ENCODE data around the gene USP15. TPM values are rescaled to one million over a fixed set of nuclear protein-coding genes. Genes with fewer than 3 reads are reported as not detected.
"Not testable (repeated sequence)": the region's sequence is repeated elsewhere in the genome, so short reads cannot be mapped to it uniquely, and the experiment has no call there.

The USP15 gene
- total and polyA plus RNA-seq, 8 donors = 16.6 to 220 (median 77.9) TPM

DNA sequence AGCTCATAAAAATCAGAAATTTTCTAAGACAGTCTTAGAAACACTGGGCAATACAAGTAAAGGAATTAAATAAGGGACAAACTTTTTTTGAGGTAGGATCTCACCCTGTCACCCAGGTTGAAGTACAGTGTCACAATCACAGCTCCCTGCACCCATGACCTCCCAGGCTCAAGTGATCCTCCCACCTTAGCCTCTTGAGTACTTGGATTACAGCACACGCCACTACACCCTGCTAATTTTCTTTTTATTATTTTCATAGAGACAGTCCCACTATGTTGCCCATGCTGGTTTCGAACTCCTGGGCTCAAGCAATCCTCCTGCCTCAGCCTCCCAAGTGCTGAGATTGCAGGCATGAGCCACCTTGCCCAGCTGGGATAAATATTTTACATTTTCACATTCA is 90.3 kb downstream of the USP15 start:
- intact Hi-C loops (cut with DNase I; ENCODE audit: low total_unique reads) = no loop called here
- H3K9me3 ChIP-seq = no peaks in the 10 kb centered on the region
- 74 to 98% (median 95%) methylated on average over 2 of the region's 2 CpGs for WGBS, 5 donors

GRCh38 chr12:62351326-62351725 is 91.1 kb downstream of the USP15 start:
- Histone ChIP-seq H3K36me3 (peaks cover 0 to 24% (median 7%) of the 10 kb centered on the region in 4 donors), H3K9me3 (no peaks in the 10 kb centered on the region), H3K4me1 (peaks cover 0 to 9% (median 0%) of the 10 kb centered on the region in 4 donors), H3K4me3 (no peak overlapping the region), H3K27me3 (no peaks in the 10 kb centered on the region), H3K27ac (no peak overlapping the region)
- no peak for TF ChIP-seq EP300 (IDR thresholded peaks at IDR 0.05)
- TF ChIP-seq CTCF (IDR thresholded peaks at IDR 0.05) = no peak
- TF ChIP-seq POLR2AphosphoS5 (IDR thresholded peaks at IDR 0.05) = no peak
- DNase-seq = no peak
- intact Hi-C loops (cut with DNase I; ENCODE audit: low total_unique reads) = no loop called here
- 32 to 68% (median 53%) methylated on average over 1 of the region's 1 CpG for WGBS, 5 donors

More for the DNA sequence above, 90.3 kb downstream of the USP15 start:
- no peak for DNase-seq
- Histone ChIP-seq H3K4me3 (no peak overlapping the region), H3K27ac (no peak overlapping the region), H3K36me3 (peaks cover 0 to 21% (median 5%) of the 10 kb centered on the region in 4 donors), H3K27me3 (no peaks in the 10 kb centered on the region), H3K4me1 (peaks cover 0 to 9% (median 0%) of the 10 kb centered on the region in 4 donors)
- TF ChIP-seq CTCF (IDR thresholded peaks at IDR 0.05) = no peak
- no peak for TF ChIP-seq EP300 (IDR thresholded peaks at IDR 0.05)

GRCh38 chr12:62361048-62361447 is 100.8 kb downstream of the USP15 start:
- H3K27ac ChIP-seq = no peak overlapping the region
- WGBS, 5 donors = 73 to 80% (median 75%) methylated on average over 2 of the region's 2 CpGs
- H3K9me3 ChIP-seq = no peaks in the 10 kb centered on the region
- H3K4me3 ChIP-seq = no peak overlapping the region
- intact Hi-C loops (cut with DNase I; ENCODE audit: low total_unique reads) = no loop called here
- TF ChIP-seq POLR2AphosphoS5 (IDR thresholded peaks at IDR 0.05) (no peak), EP300 (IDR thresholded peaks at IDR 0.05) (no peak), POLR2A (IDR thresholded peaks at IDR 0.05) (no peak)
- DNase-seq = no peak
- peaks cover 0 to 7% (median 3%) of the 10 kb centered on the region in 4 donors for H3K4me1 ChIP-seq
- H3K27me3 ChIP-seq = no peaks in the 10 kb centered on the region
- peaks cover 0 to 44% (median 26%) of the 10 kb centered on the region in 4 donors for H3K36me3 ChIP-seq

- Histone ChIP-seq H3K4me3 (no peak overlapping the region), H3K9me3 (no peaks in the 10 kb centered on the region), H3K4me1 (peaks cover 0 to 7% (median 3%) of the 10 kb centered on the region in 4 donors), H3K36me3 (peaks cover 0 to 26% (median 19%) of the 10 kb centered on the region in 4 donors), H3K27ac (no peak overlapping the region), H3K27me3 (no peaks in the 10 kb centered on the region)
- TF ChIP-seq CTCF (IDR thresholded peaks at IDR 0.05) (no peak), POLR2AphosphoS5 (IDR thresholded peaks at IDR 0.05) (no peak), POLR2A (IDR thresholded peaks at IDR 0.05) (no peak), EP300 (IDR thresholded peaks at IDR 0.05) (no peak)
- no peak for DNase-seq
- intact Hi-C loops (cut with DNase I; ENCODE audit: low total_unique reads) = no loop called here
- 93 to 98% (median 97%) methylated on average over 4 of the region's 4 CpGs for WGBS, 5 donors
Measured at GRCh38 chr12:62363506-62363905, 103.3 kb downstream of the USP15 start.

- 92 to 100% (median 98%) methylated on average over 1 of the region's 1 CpG for WGBS, 5 donors
- H3K9me3 ChIP-seq; DNase-seq; intact Hi-C loops (cut with DNase I; ENCODE audit: low total_unique reads); H3K4me3 ChIP-seq; H3K27ac ChIP-seq; H3K4me1 ChIP-seq; H3K27me3 ChIP-seq: not testable (repeated sequence)
- H3K36me3 ChIP-seq = peaks cover 0 to 20% (median 12%) of the 10 kb centered on the region in 4 donors
Measured at GRCh38 chr12:62364697-62365096, 104.5 kb downstream of the USP15 start.

GRCh38 chr12:62365846-62366245 is 105.6 kb downstream of the USP15 start:
- H3K27me3 ChIP-seq; H3K4me1 ChIP-seq; H3K9me3 ChIP-seq; H3K4me3 ChIP-seq; intact Hi-C loops (cut with DNase I; ENCODE audit: low total_unique reads); DNase-seq; H3K27ac ChIP-seq: not testable (repeated sequence)
- WGBS, 5 donors = 96 to 100% (median 100%) methylated on average over 1 of the region's 1 CpG
- peaks cover 0 to 20% (median 16%) of the 10 kb centered on the region in 4 donors for H3K36me3 ChIP-seq

- H3K27me3 ChIP-seq; intact Hi-C loops (cut with DNase I; ENCODE audit: low total_unique reads); H3K27ac ChIP-seq; H3K9me3 ChIP-seq; H3K4me3 ChIP-seq; DNase-seq: not testable (repeated sequence)
- 95 to 98% (median 95%) methylated on average over 3 of the region's 3 CpGs for WGBS, 5 donors
- Histone ChIP-seq H3K4me1 (peaks cover 0 to 10% (median 0%) of the 10 kb centered on the region in 4 donors), H3K36me3 (peaks cover 0 to 16% (median 11%) of the 10 kb centered on the region in 4 donors)
Measured at GRCh38 chr12:62368430-62369223, 108.4 kb downstream of the USP15 start.

Data from stomach (tissue), 9 donors.